GM23338 (cell line): ENCODE measurements around the gene CDIPT. TPM values are rescaled to one million over a fixed set of nuclear protein-coding genes. Genes with fewer than 3 reads are reported as not detected.

Source experiments
- ATAC-seq: fragments of 200-7000 bp; cut with Tn5 transposase; 3 replicates; pipeline ENCODE4 v1.9.1; 2020
- DNase-seq: peaks from one replicate; pipeline ENCODE4 v3.0.0-alpha.2; 2015; ENCODE audit warnings: low spot score
- H2AFZ ChIP-seq: fragments of 200-600 bp; sonication (generic); 2 replicates; pipeline ENCODE4 v1.8.0; 2016; ENCODE audit warnings: antibody characterized with exemption, mild to moderate bottlenecking, moderate library complexity
- H3F3A ChIP-seq: fragments of 200-600 bp; sonication (generic); replicated peaks from 2 replicates; pipeline ENCODE4 v1.8.0; 2017; ENCODE audit warnings: antibody characterized with exemption, mixed run types, low read depth
- H3K27ac ChIP-seq: fragments of 200-600 bp; sonication (generic); 2 replicates; pipeline ENCODE4 v1.6.1; 2016; ENCODE audit warnings: low read depth
- H3K27me3 ChIP-seq: fragments of 200-600 bp; sonication (generic); 2 replicates; pipeline ENCODE4 v1.8.0; 2016; ENCODE audit warnings: mild to moderate bottlenecking, mixed run types, moderate library complexity; ENCODE audit not compliant: insufficient read depth
- H3K36me3 ChIP-seq: fragments of 200-600 bp; sonication (generic); 2 replicates; pipeline ENCODE4 v1.8.0; 2016; ENCODE audit warnings: mild to moderate bottlenecking; ENCODE audit not compliant: insufficient read depth
- H3K4me1 ChIP-seq: fragments of 200-600 bp; sonication (generic); 2 replicates; pipeline ENCODE4 v1.8.0; 2016; ENCODE audit warnings: mild to moderate bottlenecking, moderate library complexity; ENCODE audit not compliant: insufficient read depth
- H3K4me2 ChIP-seq: fragments of 200-600 bp; sonication (generic); 2 replicates; pipeline ENCODE4 v1.7.1; 2017; ENCODE audit warnings: mixed run types
- H3K4me3 ChIP-seq: fragments of 200-600 bp; sonication (generic); 2 replicates; pipeline ENCODE4 v1.6.1; 2016; ENCODE audit warnings: mixed run types
- H3K79me2 ChIP-seq: fragments of 200-600 bp; sonication (generic); replicated peaks from 2 replicates; pipeline ENCODE4 v1.8.0; 2017; ENCODE audit warnings: mild to moderate bottlenecking; ENCODE audit not compliant: insufficient read depth
- H3K9me2 ChIP-seq: fragments of 200-600 bp; sonication (generic); 2 replicates; pipeline ENCODE4 v1.8.0; 2017; ENCODE audit not compliant: insufficient read depth
- H4K20me1 ChIP-seq: fragments of 200-600 bp; sonication (generic); replicated peaks from 2 replicates; pipeline ENCODE4 v1.8.0; 2017; ENCODE audit warnings: mild to moderate bottlenecking; ENCODE audit not compliant: insufficient read depth
- H3K27ac Mint-ChIP-seq: 2 replicates; pipeline ENCODE4 v1.8.0; 2020; ENCODE audit warnings: inconsistent platforms, mild to moderate bottlenecking, moderate library complexity, mixed read lengths
- H3K27me3 Mint-ChIP-seq: 3 replicates; pipeline ENCODE4 v1.8.0; 2022; ENCODE audit warnings: low read depth, mild to moderate bottlenecking, moderate library complexity, mixed read lengths, inconsistent platforms; ENCODE audit not compliant: insufficient read depth, poor library complexity
- H3K36me3 Mint-ChIP-seq: 3 replicates; pipeline ENCODE4 v1.8.0; 2021; ENCODE audit warnings: low read depth, mild to moderate bottlenecking, inconsistent platforms, moderate library complexity, mixed read lengths
- H3K4me1 Mint-ChIP-seq: 3 replicates; pipeline ENCODE4 v1.8.0; 2020; ENCODE audit warnings: mild to moderate bottlenecking, inconsistent platforms, mixed read lengths
- H3K4me3 Mint-ChIP-seq: 3 replicates; pipeline ENCODE4 v1.8.0; 2021; ENCODE audit warnings: moderate library complexity, mild to moderate bottlenecking, inconsistent platforms, mixed read lengths
- H3K9me3 Mint-ChIP-seq: 3 replicates; pipeline ENCODE4 v1.8.0; 2020; ENCODE audit warnings: moderate library complexity, mild to moderate bottlenecking, inconsistent platforms, mixed read lengths
- CREB1 ChIP-seq: fragments of 250-450 bp; sonication (Bioruptor Pico); IDR thresholded peaks from 2 replicates; pipeline ENCODE4 v1.5.0; 2020; ENCODE audit warnings: low read depth, mild to moderate bottlenecking, moderate library complexity
- EZH2 ChIP-seq: fragments of 200-600 bp; sonication (generic); IDR thresholded peaks from one replicate; pipeline ENCODE4 v1.8.0; 2017; ENCODE audit warnings: antibody characterized with exemption, mild to moderate bottlenecking, low read depth; ENCODE audit not compliant: unreplicated experiment
- EZH2phosphoT487 ChIP-seq: fragments of 200-600 bp; sonication (generic); IDR thresholded peaks from one replicate; pipeline ENCODE4 v1.8.1; 2018; ENCODE audit warnings: antibody characterized with exemption; ENCODE audit not compliant: unreplicated experiment
- JUNB ChIP-seq: IDR thresholded peaks from one replicate; pipeline ENCODE4 v1.6.1; 2016; ENCODE audit warnings: antibody characterized with exemption; ENCODE audit not compliant: unreplicated experiment
- NANOG ChIP-seq: IDR thresholded peaks from 2 replicates; pipeline ENCODE4 v1.6.1; 2016; ENCODE audit warnings: antibody characterized with exemption, borderline replicate concordance
- POLR2AphosphoS5 ChIP-seq: IDR thresholded peaks from 2 replicates; pipeline ENCODE4 v1.6.1; 2016; ENCODE audit warnings: antibody characterized with exemption, low read depth
- STAT1 ChIP-seq: IDR thresholded peaks from one replicate; pipeline ENCODE4 v1.6.1; 2016; ENCODE audit warnings: antibody characterized with exemption; ENCODE audit not compliant: unreplicated experiment
- ZNF331 ChIP-seq: fragments of 250-450 bp; sonication (Bioruptor Pico); IDR thresholded peaks from 2 replicates; pipeline ENCODE4 v1.5.0; 2020; ENCODE audit warnings: low read depth, mild to moderate bottlenecking, moderate library complexity
- polyA plus RNA-seq: library from polyadenylated mRNA; unstranded; fragments of >200 nt; fragmentation: Nextera tagmentation; extraction: Ambion mirVana; gene quantifications from 2 replicates; pipeline ENCODE4 v1.2.1, GENCODE V29; 2016
- total RNA-seq: library from RNA; depleted of rRNA; stranded (reverse); fragments of >200 nt; shearing (Covaris generic); gene quantifications from 2 replicates; pipeline ENCODE4 v1.2.3, GENCODE V29; 2014
- TF ChIP-seq, protein P1 (sequence below), 2 experiments: fragments of 200-600 bp in 1 of 2; sonication (generic) in 1 of 2; conservative IDR thresholded peaks; 2 replicates each; pipeline versions ENCODE4 v1.5.1 to v1.6.1; 2016 to 2017; ENCODE audit warnings: antibody characterized with exemption in 2 of 2, low read depth in 2 of 2, mild to moderate bottlenecking in 2 of 2, moderate library complexity in 1 of 2
- TF ChIP-seq, protein P2 (sequence below): IDR thresholded peaks from 2 replicates; pipeline ENCODE4 v1.6.1; 2016; ENCODE audit warnings: antibody characterized with exemption
- TF ChIP-seq, protein P3 (sequence below): fragments of 250-450 bp; sonication (Bioruptor Pico); IDR thresholded peaks from 2 replicates; pipeline ENCODE4 v1.5.0; 2020; ENCODE audit warnings: mild to moderate bottlenecking, moderate library complexity

CDIPT gene
- total and polyA plus RNA-seq, 2 experiments from 2014 or later: 36.2 to 78.1 TPM

DNA sequence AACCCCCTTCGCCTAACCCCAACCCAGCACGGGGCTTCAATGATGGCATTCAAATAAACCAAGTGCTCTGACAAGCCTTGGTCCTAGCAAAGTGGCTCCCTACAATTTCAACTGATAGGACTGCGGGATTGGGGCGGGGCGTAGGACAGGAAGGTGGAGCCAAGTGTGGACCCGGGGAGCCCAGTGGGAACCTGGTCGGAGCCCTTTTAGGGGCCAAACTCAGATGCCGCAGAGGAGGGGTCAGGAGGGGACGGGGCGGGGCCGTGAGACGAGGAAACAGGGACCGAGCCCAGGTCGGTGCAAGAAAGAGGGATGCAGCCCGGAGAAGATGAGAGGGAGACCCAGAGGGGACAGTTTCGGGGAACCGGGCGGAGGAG, 13.2 kb upstream of the CDIPT start (continued):
- TF ChIP-seq, protein P1, sequence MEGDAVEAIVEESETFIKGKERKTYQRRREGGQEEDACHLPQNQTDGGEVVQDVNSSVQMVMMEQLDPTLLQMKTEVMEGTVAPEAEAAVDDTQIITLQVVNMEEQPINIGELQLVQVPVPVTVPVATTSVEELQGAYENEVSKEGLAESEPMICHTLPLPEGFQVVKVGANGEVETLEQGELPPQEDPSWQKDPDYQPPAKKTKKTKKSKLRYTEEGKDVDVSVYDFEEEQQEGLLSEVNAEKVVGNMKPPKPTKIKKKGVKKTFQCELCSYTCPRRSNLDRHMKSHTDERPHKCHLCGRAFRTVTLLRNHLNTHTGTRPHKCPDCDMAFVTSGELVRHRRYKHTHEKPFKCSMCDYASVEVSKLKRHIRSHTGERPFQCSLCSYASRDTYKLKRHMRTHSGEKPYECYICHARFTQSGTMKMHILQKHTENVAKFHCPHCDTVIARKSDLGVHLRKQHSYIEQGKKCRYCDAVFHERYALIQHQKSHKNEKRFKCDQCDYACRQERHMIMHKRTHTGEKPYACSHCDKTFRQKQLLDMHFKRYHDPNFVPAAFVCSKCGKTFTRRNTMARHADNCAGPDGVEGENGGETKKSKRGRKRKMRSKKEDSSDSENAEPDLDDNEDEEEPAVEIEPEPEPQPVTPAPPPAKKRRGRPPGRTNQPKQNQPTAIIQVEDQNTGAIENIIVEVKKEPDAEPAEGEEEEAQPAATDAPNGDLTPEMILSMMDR (conservative IDR thresholded peaks at IDR 0.05; ENCODE audit: low read depth in 2 of 2): no peak
- TF ChIP-seq EZH2phosphoT487 (no peak), POLR2AphosphoS5 (no peak), EZH2 (no peak), JUNB (no peak)
- TF ChIP-seq, protein P2, sequence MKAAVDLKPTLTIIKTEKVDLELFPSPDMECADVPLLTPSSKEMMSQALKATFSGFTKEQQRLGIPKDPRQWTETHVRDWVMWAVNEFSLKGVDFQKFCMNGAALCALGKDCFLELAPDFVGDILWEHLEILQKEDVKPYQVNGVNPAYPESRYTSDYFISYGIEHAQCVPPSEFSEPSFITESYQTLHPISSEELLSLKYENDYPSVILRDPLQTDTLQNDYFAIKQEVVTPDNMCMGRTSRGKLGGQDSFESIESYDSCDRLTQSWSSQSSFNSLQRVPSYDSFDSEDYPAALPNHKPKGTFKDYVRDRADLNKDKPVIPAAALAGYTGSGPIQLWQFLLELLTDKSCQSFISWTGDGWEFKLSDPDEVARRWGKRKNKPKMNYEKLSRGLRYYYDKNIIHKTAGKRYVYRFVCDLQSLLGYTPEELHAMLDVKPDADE: no peak

DNA sequence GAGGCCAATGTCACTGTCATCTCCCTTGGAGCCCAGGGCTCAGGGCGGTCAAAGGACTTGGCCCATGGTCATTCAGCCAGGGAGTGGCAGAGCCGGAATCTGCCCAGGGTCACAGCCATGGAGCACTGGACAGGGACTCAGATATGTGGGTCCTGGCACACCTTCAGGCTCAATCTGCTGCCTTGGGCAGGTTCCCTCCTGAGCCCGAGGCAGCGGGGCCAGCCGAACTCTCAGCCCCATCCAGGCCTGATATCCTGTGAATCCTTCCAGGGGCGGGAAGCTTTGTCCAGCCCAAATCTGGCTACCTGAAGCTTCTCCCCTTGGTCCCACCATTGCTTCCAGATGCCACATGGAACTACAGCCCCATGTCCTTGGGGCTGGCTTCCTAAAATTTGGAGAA, 12.2 kb upstream of the CDIPT start:
- ATAC-seq (no peak), DNase-seq (no peak)
- Mint-ChIP-seq H3K9me3 (no peaks in the 10 kb centered on the region; the same call in 1 of the 3 replicates), H3K27me3 (peaks cover 12% of the 10 kb centered on the region), H3K27ac (no peak overlapping the region), H3K4me3 (no peak overlapping the region), H3K36me3 (0 out of 3 replicates have a peak, but pooled peaks cover 6% of the 10 kb centered on the region), H3K4me1 (peaks cover 12% of the 10 kb centered on the region)
- no peaks in the 10 kb centered on the region for H4K20me1 ChIP-seq
- H3K79me2 ChIP-seq: no peaks in the 10 kb centered on the region
- peaks cover 4% of the 10 kb centered on the region for H3K4me1 ChIP-seq
- peaks cover 6% of the 10 kb centered on the region; the same call in 1 of the 2 replicates for H3F3A ChIP-seq
- H3K36me3 ChIP-seq: no peaks in the 10 kb centered on the region
- no peak overlapping the region for H3K27ac ChIP-seq
- no peaks in the 10 kb centered on the region for H3K27me3 ChIP-seq
- H3K9me2 ChIP-seq: no peaks in the 10 kb centered on the region
- no peak overlapping the region for H2AFZ ChIP-seq
- no peak overlapping the region for H3K4me3 ChIP-seq
- H3K4me2 ChIP-seq: no peak overlapping the region
- TF ChIP-seq CREB1 (CRISPR knock-in tag) (no peak), STAT1 (no peak), ZNF331 (CRISPR knock-in tag) (no peak), NANOG (no peak), EZH2phosphoT487 (no peak), JUNB (no peak), POLR2AphosphoS5 (no peak)
- TF ChIP-seq, protein P1 (conservative IDR thresholded peaks at IDR 0.05; ENCODE audit: low read depth in 2 of 2): no peak
- TF ChIP-seq, protein P3, sequence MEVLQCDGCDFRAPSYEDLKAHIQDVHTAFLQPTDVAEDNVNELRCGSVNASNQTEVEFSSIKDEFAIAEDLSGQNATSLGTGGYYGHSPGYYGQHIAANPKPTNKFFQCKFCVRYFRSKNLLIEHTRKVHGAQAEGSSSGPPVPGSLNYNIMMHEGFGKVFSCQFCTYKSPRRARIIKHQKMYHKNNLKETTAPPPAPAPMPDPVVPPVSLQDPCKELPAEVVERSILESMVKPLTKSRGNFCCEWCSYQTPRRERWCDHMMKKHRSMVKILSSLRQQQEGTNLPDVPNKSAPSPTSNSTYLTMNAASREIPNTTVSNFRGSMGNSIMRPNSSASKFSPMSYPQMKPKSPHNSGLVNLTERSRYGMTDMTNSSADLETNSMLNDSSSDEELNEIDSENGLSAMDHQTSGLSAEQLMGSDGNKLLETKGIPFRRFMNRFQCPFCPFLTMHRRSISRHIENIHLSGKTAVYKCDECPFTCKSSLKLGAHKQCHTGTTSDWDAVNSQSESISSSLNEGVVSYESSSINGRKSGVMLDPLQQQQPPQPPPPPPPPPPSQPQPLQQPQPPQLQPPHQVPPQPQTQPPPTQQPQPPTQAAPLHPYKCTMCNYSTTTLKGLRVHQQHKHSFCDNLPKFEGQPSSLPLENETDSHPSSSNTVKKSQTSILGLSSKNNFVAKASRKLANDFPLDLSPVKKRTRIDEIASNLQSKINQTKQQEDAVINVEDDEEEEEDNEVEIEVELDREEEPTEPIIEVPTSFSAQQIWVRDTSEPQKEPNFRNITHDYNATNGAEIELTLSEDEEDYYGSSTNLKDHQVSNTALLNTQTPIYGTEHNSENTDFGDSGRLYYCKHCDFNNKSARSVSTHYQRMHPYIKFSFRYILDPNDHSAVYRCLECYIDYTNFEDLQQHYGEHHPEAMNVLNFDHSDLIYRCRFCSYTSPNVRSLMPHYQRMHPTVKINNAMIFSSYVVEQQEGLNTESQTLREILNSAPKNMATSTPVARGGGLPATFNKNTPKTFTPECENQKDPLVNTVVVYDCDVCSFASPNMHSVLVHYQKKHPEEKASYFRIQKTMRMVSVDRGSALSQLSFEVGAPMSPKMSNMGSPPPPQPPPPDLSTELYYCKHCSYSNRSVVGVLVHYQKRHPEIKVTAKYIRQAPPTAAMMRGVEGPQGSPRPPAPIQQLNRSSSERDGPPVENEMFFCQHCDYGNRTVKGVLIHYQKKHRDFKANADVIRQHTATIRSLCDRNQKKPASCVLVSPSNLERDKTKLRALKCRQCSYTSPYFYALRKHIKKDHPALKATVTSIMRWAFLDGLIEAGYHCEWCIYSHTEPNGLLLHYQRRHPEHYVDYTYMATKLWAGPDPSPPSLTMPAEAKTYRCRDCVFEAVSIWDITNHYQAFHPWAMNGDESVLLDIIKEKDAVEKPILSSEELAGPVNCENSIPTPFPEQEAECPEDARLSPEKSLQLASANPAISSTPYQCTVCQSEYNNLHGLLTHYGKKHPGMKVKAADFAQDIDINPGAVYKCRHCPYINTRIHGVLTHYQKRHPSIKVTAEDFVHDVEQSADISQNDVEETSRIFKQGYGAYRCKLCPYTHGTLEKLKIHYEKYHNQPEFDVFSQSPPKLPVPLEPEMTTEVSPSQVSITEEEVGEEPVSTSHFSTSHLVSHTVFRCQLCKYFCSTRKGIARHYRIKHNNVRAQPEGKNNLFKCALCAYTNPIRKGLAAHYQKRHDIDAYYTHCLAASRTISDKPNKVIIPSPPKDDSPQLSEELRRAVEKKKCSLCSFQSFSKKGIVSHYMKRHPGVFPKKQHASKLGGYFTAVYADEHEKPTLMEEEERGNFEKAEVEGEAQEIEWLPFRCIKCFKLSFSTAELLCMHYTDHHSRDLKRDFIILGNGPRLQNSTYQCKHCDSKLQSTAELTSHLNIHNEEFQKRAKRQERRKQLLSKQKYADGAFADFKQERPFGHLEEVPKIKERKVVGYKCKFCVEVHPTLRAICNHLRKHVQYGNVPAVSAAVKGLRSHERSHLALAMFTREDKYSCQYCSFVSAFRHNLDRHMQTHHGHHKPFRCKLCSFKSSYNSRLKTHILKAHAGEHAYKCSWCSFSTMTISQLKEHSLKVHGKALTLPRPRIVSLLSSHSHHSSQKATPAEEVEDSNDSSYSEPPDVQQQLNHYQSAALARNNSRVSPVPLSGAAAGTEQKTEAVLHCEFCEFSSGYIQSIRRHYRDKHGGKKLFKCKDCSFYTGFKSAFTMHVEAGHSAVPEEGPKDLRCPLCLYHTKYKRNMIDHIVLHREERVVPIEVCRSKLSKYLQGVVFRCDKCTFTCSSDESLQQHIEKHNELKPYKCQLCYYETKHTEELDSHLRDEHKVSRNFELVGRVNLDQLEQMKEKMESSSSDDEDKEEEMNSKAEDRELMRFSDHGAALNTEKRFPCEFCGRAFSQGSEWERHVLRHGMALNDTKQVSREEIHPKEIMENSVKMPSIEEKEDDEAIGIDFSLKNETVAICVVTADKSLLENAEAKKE (CRISPR knock-in tag): no peak
